Dermis microvascular lymphatic vessel endothelial cell (primary cell): ENCODE data around the gene NRXN2. TPM values are rescaled to one million over a fixed set of nuclear protein-coding genes. Genes with fewer than 3 reads are reported as not detected.
"Not testable (repeated sequence)": the region's sequence is repeated elsewhere in the genome, so short reads cannot be mapped to it uniquely, and the experiment has no call there.

ENCODE experiments used
- DNase-seq, 2 donors: peaks; one replicate each; pipeline versions ENCODE4 v3.0.0 to v3.0.0-alpha.2; 2010; ENCODE audit warnings: low read depth in 2 of 2
- total RNA-seq: library from RNA; depleted of rRNA; stranded (reverse); fragments of >200 nt; gene quantifications from 2 replicates; pipeline ENCODE4 v1.2.1, GENCODE V29; 2014

NRXN2 gene
- total RNA-seq, 1 donor from 2014 or later: not detected

DNA sequence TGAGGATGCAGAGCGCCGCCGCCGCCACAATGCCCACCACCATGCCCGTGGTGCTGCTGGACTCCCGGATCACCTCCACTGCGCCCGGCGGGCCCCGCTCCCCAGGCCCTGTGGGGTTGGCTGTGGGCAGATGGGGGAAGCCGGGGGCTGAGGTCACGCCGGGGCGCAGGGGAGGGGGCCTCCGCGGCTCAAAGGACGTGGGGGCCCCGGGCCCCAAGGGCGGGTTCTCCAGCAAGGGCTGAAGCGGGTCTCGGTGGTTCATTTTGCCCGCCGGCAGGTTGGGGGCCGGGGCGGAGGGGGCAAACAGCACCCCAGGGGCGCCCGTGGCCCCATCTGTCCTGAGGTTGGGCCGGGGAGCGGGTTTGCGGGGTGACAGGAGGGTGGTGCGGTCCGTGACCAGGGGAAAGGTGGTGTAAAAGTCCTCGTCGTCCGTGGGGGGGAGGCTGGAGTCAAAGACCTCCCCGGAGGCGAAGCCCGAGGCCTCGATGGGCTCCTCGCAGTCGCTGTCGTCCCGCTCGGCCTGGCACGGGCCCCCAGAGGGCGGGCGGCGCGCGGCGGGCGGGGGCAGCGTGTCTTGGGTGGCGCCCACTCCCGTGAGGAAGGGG lies 115.5 kb downstream of the NRXN2 start:
- no peak for DNase-seq

DNA sequence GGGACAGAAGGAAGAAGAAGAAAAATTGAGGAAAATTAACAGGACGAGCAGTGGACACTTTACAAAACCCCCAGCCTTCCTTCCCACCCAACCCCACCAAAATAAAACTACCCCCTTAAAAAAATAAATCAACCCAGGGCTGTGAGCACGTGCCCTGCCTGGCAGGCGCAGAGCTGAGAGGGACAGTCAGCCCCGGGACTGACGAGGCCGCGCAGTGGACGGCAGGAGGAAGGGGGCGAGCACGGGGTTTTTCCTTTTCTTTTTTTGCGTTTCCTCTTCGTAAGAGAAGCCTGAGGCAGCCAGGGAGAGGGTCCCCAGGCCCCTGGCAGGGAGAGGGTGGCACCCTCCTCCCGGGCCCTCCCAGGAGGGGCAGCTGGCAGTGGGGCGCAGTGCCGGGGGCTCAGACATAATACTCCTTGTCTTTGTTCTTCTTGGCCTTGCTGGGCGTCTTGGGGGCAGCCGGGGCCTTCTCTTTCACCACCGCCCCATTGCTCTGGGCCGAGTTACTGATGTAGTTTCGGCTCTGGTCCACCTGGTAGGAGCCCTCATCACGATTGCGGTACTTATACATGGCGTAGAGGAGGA lies 116.1 kb downstream of the NRXN2 start:
- no peak for DNase-seq

DNA sequence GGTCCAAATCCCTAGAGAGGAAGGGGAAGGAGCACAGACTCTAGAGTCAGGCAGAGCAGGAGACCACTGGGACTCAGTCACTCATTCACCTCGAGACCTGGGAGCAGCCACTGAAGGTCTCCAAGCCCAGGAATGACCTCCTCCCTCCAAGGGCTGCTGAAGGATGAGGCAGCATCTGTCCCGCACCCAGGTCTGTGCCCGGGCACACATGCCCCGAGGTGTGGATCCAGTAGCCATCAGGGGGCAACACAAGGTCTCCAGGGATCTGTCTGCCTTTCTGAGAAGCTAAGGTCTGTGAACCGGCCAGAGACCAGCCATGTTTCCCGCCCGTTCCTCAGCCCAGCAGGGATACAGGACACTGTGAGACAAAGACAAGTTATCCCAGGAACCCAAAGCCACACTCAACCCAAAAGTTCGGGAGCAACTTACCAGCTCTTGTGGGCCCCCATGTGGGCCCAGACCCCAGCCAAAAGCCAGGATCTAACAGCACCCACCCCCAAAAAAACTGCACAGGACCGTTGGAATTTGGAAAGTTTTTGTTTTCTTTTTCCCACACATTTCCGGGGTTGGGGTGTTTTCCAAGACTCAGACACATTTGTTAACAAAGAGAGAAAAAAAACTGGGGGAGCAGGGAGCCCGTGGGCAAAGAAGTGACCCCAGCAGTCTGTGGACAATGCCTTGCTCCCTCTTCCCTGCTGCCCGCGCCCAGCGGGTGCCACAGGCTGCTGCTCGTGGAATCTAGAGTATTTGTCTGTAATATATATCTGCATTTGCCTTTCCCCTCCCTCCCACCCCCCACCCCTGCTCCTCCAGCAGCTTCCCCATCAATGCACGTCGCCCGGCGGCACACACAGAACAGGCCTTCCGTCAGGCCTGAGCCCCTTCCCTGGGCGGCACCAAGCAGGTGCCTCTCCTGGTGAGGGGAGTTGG lies 117.1 kb downstream of the NRXN2 start:
- DNase-seq: no peak

DNA sequence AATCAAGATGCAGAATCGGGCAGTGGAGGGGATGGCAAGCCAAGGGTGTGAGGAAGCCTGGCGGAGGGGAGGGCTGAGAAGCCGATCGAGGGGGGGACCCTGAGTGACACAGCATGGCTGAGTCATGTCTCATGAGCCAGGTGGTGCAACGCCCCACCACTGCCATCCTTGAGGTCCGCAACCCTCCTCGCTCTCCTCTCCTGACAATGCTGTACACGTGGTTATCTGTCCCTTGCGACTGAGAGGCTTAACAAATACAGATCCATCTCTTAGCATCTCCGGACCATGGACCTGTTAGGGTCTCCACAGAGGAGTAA lies 117.8 kb downstream of the NRXN2 start:
- no peak for DNase-seq

DNA sequence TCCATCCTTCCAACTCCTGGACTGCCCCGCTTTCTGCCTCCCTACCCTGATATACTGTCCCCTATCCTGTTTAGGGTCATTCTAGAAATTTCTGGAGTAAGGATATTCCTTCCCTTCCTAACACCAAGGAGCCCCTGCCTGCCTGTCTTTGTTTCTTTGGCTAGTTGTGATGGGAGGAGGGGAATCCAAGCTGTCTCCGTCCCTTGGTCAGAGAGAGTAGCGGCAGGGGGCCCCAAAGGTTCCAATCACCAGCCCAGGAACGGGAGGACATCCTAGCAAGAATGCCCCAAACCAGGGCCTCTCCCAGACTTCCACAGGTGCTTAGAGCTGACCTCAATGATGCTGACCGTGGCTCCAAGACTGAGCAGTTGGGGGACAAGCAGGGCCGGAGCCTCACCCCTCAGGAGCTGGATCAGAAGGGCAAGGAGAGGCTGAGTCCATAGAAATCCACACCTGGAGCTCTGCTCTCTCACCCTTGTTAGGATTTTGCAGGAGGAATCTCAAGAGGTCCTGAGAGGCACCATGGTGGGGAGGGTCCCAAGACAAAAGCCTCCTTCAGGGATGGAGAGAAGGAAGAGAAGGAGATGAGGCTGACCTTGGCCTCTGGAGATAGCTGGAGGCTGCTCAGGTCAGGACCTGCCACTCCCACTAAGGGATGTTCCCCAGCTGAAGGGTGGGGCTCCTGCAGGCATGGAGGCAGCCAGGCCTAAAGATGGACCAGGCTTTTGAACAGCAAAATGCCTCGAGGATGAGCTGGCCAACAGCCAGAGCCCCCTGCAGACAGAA lies 118.3 kb downstream of the NRXN2 start:
- no peak for DNase-seq

DNA sequence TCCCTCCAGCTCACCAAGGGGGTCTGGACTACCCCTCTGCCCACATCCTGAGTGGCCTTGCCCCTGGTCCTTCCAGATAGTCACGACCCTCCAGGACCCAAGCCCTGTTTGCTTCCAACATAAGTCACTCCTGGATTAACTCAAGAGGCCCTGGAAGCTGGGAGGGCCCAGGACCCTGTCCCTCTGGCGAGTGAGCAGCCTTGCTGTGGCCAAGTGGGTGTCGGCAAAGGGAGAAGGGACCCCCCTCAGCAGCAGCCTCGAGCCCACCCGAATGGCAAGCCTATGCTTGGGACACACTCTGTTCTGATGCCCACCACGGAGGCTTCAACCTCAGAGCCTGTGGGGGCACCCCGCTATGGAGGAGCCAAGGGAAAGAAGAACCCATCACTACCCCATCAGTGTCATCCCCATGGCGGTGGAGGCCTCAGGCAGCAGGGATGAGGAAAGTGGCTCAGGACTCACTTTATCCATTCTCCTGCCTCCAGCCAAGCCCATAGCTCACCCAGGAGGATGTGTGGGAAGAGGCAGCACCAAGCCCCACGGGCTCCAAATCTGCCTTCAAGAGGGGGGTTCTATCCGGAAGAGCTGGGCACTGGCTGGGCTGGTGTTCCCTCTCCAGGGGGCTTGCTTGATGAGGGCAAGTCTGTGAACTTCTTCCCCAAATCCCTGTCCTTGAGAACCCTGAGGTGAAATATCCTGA lies 119.4 kb downstream of the NRXN2 start:
- DNase-seq: no peak

DNA sequence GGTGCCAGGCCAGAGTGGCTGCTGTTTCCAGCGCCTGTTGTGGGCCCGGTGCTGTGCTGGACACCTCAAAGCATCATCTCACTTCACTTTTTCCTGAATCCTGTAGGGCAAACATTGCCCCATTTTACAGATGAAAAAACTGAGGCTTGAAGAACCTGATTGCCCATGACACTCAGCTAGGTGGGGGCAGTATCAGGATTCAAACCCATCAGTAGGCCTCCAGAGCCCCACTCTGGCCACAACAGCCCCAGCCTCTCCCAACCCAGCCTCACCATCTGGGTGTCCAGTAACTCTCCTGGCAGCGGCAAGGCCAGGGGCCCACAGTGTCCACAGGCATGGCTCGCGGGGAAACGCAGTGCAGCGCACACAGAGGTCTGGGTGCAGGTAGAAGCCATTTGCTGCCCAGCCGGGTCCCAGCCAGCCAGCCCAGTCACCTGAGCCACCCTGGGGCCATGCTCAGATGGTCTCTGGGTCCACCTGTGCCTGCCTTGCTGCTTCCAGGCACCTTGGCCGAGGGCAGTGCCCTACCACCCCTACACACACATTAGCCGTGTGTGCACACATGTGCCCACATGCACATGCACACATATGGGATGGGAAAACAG lies 120.4 kb downstream of the NRXN2 start:
- no peak for DNase-seq

DNA sequence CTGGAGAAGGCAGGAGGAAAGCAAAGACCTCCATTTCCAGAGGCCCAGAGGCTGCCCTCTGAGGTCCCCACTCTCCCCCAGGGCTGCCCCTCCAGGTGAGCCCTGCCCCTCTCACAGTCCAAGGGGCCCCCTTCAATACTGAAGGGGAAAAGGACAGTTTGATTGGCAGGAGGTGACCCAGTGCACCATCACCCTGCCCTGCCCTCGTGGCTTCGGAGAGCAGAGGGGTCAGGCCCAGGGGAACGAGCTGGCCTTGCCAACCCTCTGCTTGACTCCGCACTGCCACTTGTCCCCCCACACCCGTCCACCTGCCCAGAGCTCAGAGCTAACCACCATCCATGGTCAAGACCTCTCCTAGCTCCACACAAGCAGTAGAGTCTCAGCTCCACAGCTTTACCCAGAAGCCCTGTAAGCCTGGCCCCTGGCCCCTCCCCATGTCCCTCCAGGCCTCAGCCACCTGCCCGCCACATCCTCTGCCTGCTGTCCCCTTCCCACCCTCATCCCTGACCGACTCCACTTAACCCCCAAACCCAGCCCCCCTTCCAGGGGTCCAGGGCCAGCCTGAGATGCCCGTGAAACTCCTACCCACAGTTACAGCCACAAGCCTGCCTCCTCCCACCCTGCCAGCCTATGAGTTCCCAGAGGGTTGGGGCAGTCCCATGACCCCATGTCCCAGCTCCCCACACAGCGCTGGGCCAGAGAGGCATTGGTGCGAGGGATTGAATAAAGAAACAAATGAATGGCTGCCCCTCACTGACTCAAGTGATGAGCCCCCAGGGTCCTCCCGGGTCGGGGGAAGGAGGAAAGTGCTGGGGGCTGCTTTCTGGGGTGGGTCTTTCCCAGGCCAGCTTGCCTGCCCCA lies 121.2 kb downstream of the NRXN2 start:
- no peak for DNase-seq

DNA sequence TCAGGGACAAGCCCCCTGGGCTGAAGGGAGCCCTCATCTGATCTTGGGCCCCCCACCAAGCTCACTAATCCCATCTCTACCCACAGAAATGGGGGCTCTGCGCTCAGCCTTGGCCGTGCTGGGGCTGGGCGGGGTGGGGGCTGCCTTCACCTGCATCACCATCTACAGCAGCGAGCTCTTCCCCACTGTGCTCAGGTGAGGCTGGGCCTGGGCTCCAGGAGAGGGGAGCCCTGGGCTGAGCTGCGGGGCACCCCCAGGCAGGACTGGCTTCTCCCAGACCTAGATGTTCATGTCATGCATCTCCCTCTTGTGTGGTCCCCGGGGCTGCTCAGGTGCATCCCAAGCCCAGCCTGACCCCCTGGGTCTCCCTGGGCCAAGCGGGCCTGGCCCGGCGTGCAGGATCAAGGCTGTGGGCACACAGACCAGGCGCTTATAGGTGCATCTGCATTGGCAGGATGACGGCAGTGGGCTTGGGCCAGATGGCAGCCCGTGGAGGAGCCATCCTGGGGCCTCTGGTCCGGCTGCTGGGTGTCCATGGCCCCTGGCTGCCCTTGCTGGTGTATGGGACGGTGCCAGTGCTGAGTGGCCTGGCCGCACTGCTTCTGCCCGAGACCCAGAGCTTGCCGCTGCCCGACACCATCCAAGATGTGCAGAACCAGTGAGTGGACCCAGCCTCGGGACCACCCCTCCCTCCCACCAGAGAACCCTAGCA lies 122.6 kb downstream of the NRXN2 start:
- no peak for DNase-seq

DNA sequence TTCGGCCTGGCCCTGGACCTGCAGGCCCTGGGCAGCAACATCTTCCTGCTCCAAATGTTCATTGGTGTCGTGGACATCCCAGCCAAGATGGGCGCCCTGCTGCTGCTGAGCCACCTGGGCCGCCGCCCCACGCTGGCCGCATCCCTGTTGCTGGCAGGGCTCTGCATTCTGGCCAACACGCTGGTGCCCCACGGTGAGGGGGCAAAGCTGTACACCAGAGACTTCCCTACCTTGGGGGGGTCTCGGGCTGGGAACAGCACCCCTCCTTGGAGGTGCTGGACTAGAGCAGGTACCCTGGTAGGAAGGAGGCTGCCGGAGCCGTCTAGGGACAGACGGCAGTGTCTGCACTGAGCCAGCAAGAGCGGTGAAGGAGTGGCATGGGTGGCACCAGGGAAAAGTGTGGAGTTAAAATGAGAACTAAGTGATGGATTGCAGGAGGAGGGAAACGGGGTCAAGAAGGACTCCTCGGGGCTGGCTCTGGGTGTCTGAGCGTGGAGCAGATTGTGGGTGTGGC lies 123.2 kb downstream of the NRXN2 start:
- DNase-seq: no peak

DNA sequence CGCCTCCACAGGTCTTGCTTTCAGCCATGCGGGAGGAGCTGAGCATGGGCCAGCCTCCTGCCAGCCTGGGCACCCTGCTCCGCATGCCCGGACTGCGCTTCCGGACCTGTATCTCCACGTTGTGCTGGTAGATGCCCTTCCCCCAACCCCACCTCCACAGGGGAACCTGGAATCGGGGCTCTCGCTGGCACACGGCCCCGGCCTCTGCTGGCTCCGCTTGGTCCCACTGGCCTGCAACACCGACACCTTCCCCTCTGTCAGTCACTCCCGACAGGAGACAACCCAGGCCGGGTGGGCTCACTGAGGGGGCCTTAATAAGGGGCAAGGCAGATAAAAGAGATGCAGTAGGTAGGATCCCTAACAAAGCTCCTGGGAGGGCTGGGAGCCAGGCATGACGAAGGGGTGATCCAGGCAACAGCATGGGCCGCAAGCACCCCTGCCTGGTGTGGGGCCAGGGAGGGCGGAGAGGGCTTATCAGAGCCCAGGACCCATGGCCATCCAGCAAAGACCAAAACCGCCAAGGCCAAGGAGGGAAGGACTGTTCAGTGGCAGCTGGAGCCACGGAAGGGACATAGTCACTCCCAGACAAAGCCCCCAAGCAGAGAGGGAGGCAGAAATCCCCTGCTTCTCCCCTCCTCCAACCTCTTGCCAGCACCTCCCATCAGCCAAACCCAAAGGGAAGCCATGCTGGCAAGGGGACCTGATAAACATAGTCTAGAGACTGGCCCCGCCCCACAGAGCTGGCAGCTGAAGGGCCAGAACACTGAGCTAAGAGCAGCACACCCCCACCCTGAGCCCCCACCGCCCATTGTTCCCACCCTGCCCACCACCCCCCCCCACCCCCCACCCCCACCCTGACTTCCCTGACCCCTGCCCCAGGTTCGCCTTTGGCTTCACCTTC lies 124.0 kb downstream of the NRXN2 start:
- DNase-seq: no peak

DNA sequence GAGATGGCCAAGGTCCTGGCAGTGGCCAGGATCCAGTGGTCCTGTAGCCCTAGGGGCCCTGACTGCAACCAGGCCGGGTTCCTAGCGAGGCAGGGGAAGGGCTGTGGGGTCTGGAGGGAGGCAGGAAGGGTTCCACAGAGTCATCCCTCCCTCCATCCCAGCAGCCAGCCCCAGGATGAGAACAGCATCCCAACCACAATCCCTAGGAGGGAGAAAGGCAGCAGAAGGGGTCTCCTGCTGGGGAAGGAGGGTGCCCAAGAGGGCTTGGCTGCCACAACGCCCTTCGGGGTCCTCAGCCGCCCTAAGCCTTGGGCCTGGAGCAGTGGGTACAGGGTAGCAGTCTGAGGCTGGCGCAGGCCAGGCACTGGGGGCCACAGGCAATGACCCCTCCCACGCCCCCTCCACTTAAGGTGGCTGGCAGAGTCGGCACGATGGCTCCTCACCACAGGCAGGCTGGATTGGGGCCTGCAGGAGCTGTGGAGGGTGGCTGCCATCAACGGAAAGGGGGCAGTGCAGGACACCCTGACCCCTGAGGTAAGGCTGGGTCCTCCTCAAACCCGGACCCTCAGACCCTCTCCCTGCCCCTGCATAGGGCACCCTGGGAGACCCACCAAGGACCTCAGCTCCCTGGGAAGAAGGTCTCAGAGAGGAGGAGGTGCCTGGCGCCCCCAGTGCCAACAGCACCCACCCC lies 124.7 kb downstream of the NRXN2 start:
- no peak for DNase-seq

DNA sequence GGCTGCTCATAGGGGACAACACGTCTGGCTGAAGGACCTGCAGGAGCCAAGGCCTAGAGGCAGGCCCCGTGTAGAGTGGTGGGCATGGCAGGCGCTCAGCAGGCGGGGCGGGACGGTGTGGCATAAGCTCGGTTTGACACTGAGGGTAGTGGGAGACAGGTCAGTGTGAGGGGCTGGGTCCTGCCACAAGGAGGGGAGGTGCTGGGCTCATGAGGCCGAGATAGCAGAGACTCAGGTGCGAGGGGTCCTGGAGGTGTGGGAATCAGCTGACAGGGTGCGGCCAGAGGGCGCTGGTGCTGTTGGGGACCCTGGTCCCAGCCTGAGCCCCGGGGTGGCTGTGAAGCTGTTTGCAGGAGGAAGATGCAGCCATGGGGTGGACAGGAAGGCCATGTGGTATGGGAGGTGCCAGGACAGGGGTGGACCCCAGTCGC lies 125.3 kb downstream of the NRXN2 start:
- DNase-seq: no peak

DNA sequence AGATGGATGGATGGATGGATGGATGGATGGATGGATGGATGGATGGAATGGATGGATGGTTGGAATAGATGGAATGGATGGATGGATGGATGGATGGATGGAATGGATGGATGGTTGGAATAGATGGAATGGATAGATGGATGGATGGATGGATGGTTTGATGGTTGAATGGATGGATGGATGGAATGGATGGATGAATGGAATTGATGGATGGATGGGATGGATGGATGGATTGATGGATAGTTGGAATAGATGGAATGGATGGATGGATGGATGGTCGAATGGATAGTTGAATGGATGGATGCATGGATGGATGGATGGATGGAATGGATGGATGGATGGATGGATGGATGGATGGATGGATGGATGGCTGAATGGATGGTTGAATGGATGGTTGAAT lies 127.1 kb downstream of the NRXN2 start:
- not testable (repeated sequence) for DNase-seq

DNA sequence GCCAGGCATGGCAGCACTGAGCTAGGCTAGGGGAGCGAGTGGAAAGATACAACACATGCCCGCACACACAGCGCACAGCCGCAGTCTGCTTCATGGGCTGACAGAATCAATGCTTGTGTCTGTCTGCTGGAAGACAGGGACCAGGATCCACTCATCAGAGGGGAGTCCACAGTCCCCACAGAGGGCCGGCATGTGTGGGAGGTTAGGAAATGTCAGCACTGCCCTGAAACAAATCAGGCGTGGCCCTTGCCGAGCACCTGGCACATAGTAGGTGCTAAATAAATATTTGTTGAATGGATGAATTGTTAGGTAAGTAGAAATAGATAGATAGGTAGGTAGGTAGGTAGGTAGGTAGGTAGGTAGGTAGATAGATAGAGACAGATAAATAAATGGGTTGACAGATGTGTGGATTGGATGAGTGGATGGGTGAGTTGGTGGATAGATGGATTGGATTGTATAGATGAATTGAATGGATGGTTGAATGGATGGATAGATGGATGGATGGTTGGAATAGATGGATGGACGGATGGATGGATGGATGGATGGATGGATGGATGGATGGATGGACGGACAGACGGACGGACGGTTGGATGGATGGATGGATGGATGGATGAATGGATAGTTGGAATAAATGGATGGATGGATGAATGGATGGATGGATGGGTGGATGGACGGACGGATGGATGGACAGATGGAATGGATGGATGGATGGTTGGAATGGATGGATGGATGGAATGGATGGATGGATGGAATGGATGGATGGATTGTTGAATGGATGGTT lies 128.6 kb downstream of the NRXN2 start:
- DNase-seq: no peak
